Erythroblast (primary cell): ENCODE measurements around the gene MMGT1.
"Not testable (repeated sequence)": the region's sequence is repeated elsewhere in the genome, so short reads cannot be mapped to it uniquely, and the experiment has no call there.

Source experiments
- DNase-seq, 2 experiments: peaks; one replicate each; lab custom pipeline; 2025; lab: John Stamatoyannopoulos, UW
- GATA1 ChIP-seq: IDR thresholded peaks from 2 replicates; pipeline ENCODE4 v1.6.1; 2011; ENCODE audit warnings: low read depth, mild to moderate bottlenecking, control low read depth, low read length, moderate library complexity
- POLR2A ChIP-seq: IDR thresholded peaks from 2 replicates; pipeline ENCODE4 v1.6.1; 2011; ENCODE audit warnings: mild to moderate bottlenecking, low read length

The MMGT1 gene

GRCh38 chrX:135977611-135978010 lies 3.8 kb upstream of the MMGT1 start:
- no peak for TF ChIP-seq POLR2A
- TF ChIP-seq GATA1 = no peak
- no peak for DNase-seq

GRCh38 chrX:135975421-135975820 lies 1.6 kb upstream of the MMGT1 start:
- no peak for TF ChIP-seq GATA1
- no peak for TF ChIP-seq POLR2A
- no peak for DNase-seq

- no peak for TF ChIP-seq GATA1
- no peak for TF ChIP-seq POLR2A
- peak in 1 of 2 experiments; percentile 72 for DNase-seq
Observed at GRCh38 chrX:135974279-135974856, 580 bp upstream of the MMGT1 start.

- no peak for TF ChIP-seq GATA1
- no peak for TF ChIP-seq POLR2A
- peak; percentile 34 to 56 for DNase-seq
Observed at GRCh38 chrX:135973025-135973547, 702 bp downstream of the MMGT1 start.

- no peak for DNase-seq
Observed at GRCh38 chrX:135951291-135951690, 22.5 kb downstream of the MMGT1 start.

GRCh38 chrX:135944486-135944885 lies 29.3 kb downstream of the MMGT1 start:
- no peak for DNase-seq
- TF ChIP-seq POLR2A = no peak

More at GRCh38 chrX:135951291-135951690, 22.5 kb downstream of the MMGT1 start:
- TF ChIP-seq POLR2A (no peak), GATA1 (no peak)

GRCh38 chrX:135931644-135932487 lies 41.9 kb downstream of the MMGT1 start:
- TF ChIP-seq POLR2A = no peak
- no peak for TF ChIP-seq GATA1
- peak; percentile 1 to 42 for DNase-seq

- TF ChIP-seq POLR2A (no peak), GATA1 (no peak)
- no peak for DNase-seq
Observed at GRCh38 chrX:135927897-135928296, 45.9 kb downstream of the MMGT1 start.

GRCh38 chrX:135923353-135923752 lies 50.4 kb downstream of the MMGT1 start:
- TF ChIP-seq POLR2A = no peak
- no peak for TF ChIP-seq GATA1
- DNase-seq = peak; percentile 1 to 11

- DNase-seq = not testable (repeated sequence)
Observed at GRCh38 chrX:135920516-135920915, 53.3 kb downstream of the MMGT1 start.

- TF ChIP-seq POLR2A (no peak), GATA1 (no peak)
Observed at GRCh38 chrX:135914404-135914803, 59.4 kb downstream of the MMGT1 start.

More at GRCh38 chrX:135914404-135914803, 59.4 kb downstream of the MMGT1 start:
- peak in 1 of 2 experiments; percentile 0 for DNase-seq
